LNCaP clone FGC (cell line): ENCODE data around the gene CCDC177.

Source experiments
- DNase-seq: peaks from one replicate; pipeline ENCODE4 v3.0.0-alpha.2; 2011; ENCODE audit warnings: low read depth
- H3K4me3 ChIP-seq: 2 replicates; pipeline ENCODE4 v1.5.1; 2011; ENCODE audit warnings: mild to moderate bottlenecking, low read depth, low read length, control low read depth
- TF ChIP-seq, protein P1 (sequence below): IDR thresholded peaks from 2 replicates; pipeline ENCODE4 v1.5.1; 2012; ENCODE audit warnings: mild to moderate bottlenecking; ENCODE audit not compliant: control insufficient read depth, insufficient read depth; ENCODE audit errors: extremely low read depth

Gene CCDC177

DNA sequence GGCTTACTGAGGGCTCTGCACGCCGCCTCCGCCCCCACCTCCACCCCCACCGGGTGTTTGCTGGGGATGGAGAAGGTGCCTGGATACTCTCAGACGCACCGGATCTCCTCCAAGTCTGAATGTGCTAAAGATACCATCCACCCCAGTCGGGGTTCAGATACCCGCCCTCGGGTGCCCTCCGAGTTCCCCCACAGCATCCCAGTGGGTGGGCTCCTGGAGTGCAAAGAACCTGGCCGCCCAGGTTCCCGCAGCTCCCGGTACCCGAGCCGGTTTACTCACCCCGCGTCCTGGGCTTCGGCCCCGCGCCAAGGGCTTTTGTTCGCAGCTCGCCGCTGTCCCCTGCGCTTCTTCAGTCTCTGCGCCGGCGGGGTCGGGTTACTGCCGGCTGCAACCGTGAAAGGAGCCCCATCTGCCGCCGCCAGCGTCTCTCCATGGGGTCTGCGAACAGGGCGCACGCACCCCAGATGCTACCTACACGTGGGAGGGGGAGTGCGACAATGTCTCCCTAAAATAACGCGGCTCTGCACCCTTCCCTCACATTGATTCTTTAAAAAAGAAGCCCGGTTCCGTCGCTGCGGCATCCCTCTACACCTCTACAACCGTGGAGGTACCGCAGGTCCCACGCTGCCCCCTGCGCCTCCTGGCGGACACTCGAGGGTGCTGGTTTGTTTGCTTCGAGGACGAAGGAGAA, at the start of gene CCDC177:
CCDC177 (minus strand) TSS at position 609 of the 691 bp plus-strand sequence. CDS start 1,249 bp downstream, outside the sequence.
- TF ChIP-seq, protein P1, sequence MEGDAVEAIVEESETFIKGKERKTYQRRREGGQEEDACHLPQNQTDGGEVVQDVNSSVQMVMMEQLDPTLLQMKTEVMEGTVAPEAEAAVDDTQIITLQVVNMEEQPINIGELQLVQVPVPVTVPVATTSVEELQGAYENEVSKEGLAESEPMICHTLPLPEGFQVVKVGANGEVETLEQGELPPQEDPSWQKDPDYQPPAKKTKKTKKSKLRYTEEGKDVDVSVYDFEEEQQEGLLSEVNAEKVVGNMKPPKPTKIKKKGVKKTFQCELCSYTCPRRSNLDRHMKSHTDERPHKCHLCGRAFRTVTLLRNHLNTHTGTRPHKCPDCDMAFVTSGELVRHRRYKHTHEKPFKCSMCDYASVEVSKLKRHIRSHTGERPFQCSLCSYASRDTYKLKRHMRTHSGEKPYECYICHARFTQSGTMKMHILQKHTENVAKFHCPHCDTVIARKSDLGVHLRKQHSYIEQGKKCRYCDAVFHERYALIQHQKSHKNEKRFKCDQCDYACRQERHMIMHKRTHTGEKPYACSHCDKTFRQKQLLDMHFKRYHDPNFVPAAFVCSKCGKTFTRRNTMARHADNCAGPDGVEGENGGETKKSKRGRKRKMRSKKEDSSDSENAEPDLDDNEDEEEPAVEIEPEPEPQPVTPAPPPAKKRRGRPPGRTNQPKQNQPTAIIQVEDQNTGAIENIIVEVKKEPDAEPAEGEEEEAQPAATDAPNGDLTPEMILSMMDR, result peak; percentile 92
- DNase-seq, result no peak
- H3K4me3 ChIP-seq, result peak within 1 kb of the TSS; percentile 39

DNA sequence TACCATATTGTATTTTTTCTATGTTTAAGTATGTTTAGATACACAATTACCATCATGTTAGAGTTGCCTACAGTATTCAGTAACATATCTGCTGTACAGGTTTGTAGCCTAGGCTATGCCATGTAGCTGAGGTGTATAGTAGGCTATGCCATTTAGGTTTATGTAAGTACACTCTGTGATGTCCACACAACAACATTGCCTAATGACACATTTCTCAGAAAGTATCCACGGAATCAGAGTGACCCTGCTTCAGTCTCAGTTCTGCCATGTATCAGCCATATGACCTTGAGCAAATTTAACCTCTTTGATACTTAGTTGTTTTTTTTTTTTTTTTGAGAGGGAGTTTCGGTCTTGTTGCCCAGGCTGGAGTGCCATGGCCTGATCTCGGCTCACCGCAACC, 49.5 kb upstream of the CCDC177 start:
- TF ChIP-seq, protein P1, result no peak
- H3K4me3 ChIP-seq, result no peak overlapping the region
- DNase-seq, result no peak

DNA sequence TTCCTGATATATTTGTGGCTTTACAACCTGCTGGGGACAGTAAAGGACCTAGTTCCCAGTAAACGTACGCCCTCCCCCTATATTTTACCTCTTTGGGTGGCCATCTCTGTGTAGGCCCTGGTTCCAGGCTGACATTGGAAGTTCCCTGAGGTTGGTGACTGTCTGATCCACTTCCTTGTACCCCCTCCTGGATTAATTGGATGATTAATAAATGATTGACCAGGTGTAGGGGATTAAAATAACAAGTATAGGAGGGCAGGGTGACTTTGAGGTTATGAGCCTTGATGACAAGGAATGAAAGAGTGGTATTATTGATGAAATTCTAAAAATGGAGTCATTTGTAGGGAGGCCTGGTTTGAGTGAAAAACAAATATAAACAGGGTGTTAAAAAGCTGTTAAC, 46.3 kb upstream of the CCDC177 start:
- TF ChIP-seq, protein P1, result no peak
- no peak for DNase-seq
- no peak overlapping the region for H3K4me3 ChIP-seq

DNA sequence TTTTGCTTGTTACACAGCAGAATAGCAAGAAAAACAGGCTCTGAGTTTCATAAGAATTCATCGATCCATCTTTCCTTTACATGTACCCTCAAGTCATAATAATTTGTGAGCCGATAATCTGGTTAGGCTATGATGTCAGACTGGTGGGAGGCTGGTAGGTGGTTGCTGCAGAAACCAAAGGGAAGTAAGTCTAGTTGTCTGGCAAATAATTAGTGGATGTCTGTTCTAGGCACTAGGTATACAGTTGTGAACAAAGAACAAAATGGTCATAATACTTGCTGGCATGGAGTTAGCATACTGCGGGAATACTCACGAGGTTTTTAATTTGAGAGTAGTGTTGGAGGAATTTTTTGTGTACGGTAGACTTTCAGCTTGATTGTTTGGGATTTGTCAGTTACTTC, 45.5 kb upstream of the CCDC177 start:
- no peak overlapping the region for H3K4me3 ChIP-seq
- no peak for DNase-seq
- TF ChIP-seq, protein P1, result no peak

DNA sequence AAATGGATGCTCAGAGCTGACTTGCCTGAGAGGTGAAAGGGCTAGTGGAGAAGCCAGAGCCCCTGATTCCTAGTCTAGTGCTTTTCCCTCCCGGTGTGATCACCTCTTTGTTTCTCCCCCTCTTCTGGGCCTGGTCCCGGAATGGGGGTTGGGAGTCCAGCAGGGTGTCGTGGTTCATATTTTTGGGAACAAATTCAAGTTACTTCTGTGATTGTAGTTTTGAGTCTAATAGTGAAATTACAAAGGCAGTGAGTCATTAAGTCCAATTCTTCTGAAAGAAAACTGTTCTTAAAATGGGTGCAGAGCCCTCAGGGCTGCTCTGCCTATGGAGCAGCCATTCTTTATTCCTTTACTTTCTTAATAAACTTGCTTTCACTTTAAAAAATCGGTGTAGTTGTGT, 44.3 kb upstream of the CCDC177 start:
- TF ChIP-seq, protein P1, result no peak
- no peak overlapping the region for H3K4me3 ChIP-seq
- DNase-seq, result no peak

DNA sequence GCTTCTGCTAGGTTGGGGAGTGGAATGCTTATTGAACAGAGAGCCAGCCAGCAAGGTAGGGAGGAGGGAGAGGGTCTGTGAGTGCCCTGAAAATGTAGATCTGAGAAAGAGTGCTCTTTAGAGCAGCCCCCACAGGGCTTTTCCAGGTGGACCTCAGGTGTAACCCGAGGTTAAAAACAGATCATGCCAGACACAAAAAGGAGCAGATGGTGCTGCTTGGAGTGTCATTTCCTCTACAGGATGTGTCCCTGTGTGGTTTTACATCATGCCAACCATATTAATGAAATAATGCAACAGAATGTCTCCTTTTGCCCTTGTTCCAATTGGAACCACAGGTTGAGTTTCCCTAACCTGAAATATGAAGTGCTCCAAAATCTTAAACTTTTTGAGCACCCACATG, 43.1 kb upstream of the CCDC177 start:
- TF ChIP-seq, protein P1, result no peak
- DNase-seq, result no peak
- H3K4me3 ChIP-seq, result no peak overlapping the region

DNA sequence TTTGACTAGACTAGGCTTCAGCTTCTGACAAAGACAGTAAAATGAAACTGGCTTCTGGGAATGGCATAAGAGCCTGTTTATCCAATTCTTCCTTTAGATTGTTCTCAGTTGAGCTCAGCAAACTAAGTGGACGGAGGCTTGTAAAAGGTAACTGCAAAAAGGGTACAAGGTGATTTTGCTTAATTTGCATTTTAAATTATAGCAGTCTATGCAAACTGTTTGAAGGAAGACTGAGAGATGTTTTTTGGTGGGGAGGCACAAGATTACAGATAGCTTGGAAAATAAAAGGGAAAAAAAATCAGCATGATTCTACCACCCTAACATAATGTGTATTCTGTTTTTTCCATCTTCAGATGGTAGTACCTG, 41.7 kb upstream of the CCDC177 start:
- no peak overlapping the region for H3K4me3 ChIP-seq
- DNase-seq, result no peak
- TF ChIP-seq, protein P1, result no peak
